Activated naive CD4-positive, alpha-beta T cell treated with anti-CD3 and anti-CD28 coated beads, Interleukin-2, amount 50 U/mL, for 24 hours (primary cell): Measurements from ENCODE around the gene BCL7B.
A peak's percentile ranks its signal among the peaks of the same experiment; 100 is the strongest.
"Not testable (repeated sequence)": the region's sequence is repeated elsewhere in the genome, so short reads cannot be mapped to it uniquely, and the experiment has no call there.

Source experiments
- H3K27ac Mint-ChIP-seq: one replicate; pipeline ENCODE4 v1.8.0; 2021; ENCODE audit warnings: mild to moderate bottlenecking, mixed read lengths
- H3K27me3 Mint-ChIP-seq: one replicate; pipeline ENCODE4 v1.8.0; 2021; ENCODE audit warnings: mixed read lengths
- H3K36me3 Mint-ChIP-seq: one replicate; pipeline ENCODE4 v1.8.0; 2021; ENCODE audit warnings: mixed read lengths
- H3K4me1 Mint-ChIP-seq: one replicate; pipeline ENCODE4 v1.8.0; 2021; ENCODE audit warnings: mixed read lengths
- H3K4me3 Mint-ChIP-seq: one replicate; pipeline ENCODE4 v1.8.0; 2021; ENCODE audit warnings: mild to moderate bottlenecking, mixed read lengths
- H3K9me3 Mint-ChIP-seq: one replicate; pipeline ENCODE4 v1.8.0; 2021; ENCODE audit warnings: mixed read lengths

BCL7B gene

DNA sequence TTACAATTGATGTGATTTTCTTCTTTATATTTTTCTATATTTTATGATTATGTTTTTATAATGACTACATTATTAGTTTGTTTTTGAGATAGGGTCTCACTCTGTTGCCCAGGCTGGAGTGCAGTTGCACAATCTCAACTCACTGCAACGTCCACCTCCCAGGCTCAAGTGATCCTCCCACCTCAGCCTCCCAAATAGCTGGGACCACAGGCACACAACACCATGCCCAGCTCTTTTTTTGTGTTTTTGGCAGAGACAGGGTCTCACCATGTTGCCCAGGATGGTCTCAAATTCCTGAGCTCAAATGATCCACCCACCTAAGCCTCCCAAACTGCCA is 31.4 kb downstream of the BCL7B start:
- H3K4me1 Mint-ChIP-seq, result peaks cover 39% of the 10 kb centered on the region
- H3K4me3 Mint-ChIP-seq, H3K9me3 Mint-ChIP-seq, H3K27ac Mint-ChIP-seq, H3K27me3 Mint-ChIP-seq, H3K36me3 Mint-ChIP-seq: not testable (repeated sequence)

DNA sequence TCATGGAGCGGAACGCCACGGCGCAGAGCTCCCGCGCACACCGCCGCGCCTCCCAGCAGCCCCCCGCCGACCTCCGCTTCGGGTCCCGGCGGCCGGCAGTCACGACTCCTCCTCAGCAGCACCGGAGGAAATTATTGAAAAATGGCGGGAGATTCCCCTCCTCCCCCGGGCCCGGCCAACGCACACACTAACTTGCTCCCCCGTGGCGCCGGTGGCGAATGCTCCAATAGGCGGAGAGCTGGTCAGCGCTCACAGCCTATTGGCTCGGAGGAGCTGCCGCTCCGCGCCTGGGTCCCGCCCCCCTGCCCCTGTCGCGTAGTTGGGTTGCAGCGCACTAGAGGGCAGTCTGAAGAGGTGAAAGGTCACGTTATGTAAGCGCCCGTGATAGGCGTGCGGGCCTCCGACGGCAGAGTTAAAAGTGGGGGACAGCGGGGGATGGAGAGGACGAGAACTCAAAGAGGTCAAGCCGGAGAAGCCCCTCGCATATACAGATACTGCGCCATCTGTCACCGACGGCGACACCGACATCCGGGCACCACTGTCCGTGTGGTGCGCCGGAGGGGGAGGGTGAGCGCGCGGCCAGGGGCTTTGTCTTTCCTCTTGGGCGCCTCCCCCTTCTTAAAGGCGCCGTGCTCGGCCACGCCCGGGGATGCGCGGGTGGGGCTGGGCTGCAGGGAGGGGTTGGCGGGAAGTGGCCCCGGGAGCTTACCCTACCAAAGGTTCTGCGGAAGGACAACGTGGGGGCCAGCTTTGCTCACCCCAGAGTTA is 35.2 kb downstream of the BCL7B start, which contains the start of gene BAZ1B:
BAZ1B (minus strand) TSS at position 189 of the 768 bp plus-strand sequence. CDS start 360 bp downstream, outside the sequence.
- Mint-ChIP-seq H3K27ac (peak within 1 kb of the TSS; percentile 97), H3K9me3 (no peaks in the 10 kb centered on the region), H3K27me3 (no peaks in the 10 kb centered on the region), H3K4me1 (peaks cover 65% of the 10 kb centered on the region), H3K4me3 (peak within 1 kb of the TSS; percentile 96), H3K36me3 (peaks cover 17% of the 10 kb centered on the region)

DNA sequence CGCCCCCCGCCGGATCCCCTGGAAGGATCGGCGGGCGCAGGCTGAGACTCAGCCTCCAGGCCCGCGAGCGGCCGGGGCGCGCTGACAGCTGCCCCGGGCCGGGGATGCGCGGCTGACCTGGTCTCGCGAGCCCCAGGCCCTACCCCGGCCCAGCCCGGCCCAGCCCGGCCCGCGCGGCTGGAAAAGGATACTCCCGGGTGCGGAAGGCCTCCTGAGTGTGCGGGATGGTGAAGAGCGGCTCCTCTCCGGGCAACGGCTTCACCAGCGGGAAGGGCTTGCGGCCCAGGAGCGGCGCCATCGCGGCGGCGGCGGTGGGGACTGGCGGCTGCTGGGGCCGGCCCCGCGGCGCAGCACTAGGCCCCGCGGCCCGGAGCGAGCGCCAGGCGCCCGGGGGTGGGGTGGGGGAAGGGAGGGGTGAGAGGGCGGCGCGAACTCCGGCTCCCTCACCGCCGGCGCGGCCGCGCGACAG is 35.8 kb downstream of the BCL7B start:
- Mint-ChIP-seq H3K4me3 (peak overlapping the region; percentile 92), H3K27me3 (no peaks in the 10 kb centered on the region), H3K9me3 (no peaks in the 10 kb centered on the region), H3K36me3 (peaks cover 18% of the 10 kb centered on the region), H3K4me1 (peaks cover 65% of the 10 kb centered on the region), H3K27ac (no peak overlapping the region)

DNA sequence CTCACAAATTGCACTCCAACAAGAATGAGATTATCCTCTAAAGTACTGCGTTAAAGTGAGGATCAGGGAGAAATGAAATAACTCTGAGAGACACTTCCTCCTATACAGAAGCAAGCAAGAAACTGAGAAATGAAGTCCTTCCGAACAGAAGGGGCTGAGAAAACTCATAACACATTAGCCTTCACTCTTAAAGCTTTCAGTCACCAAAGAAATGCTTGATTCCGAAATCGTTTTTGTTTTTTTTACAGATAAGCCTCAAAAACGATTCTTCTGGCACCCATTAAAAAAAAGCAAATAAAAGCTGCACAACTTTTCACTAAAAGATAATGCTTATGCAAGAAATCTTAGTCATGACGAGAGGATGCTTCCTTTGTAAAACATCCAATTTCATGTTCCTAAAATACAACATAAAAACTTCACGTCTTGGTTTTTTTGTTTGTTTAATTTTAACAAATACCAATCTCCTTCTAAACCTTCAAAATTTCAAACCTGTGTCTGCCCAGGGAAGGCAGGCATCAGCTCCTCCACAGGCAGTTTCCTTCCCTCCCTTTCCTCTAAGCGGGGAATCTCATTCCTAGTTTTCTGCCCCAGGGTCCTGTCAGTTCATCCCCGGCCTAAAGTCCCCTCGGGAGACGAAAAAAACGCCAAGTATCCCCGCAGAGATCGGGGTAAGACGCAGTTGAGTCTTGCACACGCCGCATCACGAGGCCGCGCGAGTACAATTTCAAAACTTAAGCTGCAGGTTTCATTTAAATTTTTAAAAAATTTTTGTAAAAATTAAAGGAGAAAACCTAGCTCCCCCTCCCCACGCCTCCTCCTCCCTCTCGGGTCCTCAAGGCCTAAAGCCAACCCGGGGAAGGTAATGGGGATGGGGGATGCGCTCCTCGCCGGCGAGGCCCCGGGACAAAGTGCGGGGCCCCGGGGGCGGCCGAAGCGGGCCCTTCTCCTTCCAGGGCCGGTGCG is 36.5 kb downstream of the BCL7B start:
- Mint-ChIP-seq H3K9me3 (no peaks in the 10 kb centered on the region), H3K4me1 (peaks cover 63% of the 10 kb centered on the region), H3K4me3 (peak overlapping the region; percentile 96), H3K27me3 (no peaks in the 10 kb centered on the region), H3K36me3 (peaks cover 18% of the 10 kb centered on the region), H3K27ac (peak overlapping the region; percentile 97)

DNA sequence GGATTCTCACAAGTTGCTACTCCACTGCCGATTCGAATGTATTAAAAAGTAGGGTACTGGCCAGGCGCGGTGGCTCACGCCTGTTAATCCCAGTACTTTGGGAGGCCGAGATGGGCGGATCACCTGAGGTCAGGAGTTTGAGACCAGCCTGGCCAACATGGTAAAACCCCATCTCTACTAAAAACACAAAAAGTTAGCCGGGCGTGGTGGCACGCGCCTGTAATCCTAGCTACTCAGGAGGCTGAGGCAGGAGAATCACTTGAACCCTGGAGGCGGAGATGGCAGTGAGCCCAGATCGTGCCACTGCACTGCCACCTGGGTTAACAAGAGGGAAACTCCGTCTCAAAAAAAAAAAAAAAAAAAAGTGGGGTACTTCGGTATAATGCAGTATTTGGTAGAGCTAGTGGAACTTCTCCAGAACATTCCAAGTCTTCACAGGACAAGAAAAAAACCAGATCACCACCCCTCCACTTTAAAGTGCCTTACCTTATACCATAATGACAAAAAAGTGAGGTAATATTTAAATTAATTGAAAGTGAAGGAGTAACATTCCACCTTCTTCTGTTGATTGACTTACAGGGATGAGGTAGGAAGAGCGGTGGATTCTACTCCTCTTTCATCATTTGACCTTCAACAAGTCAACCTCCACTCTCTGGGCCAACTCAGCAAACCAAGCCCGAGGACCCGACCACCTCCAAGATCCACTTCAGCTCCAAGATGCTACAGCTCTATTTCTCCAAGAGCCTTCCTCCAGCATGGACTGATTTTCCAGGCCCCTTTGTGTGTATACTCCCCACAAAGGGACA is 37.4 kb downstream of the BCL7B start:
- peaks cover 56% of the 10 kb centered on the region for H3K4me1 Mint-ChIP-seq
- peak overlapping the region; percentile 96 for H3K4me3 Mint-ChIP-seq
- H3K27ac Mint-ChIP-seq, result peak overlapping the region; percentile 97
- peaks cover 18% of the 10 kb centered on the region for H3K36me3 Mint-ChIP-seq
- no peaks in the 10 kb centered on the region for H3K27me3 Mint-ChIP-seq
- no peaks in the 10 kb centered on the region for H3K9me3 Mint-ChIP-seq

DNA sequence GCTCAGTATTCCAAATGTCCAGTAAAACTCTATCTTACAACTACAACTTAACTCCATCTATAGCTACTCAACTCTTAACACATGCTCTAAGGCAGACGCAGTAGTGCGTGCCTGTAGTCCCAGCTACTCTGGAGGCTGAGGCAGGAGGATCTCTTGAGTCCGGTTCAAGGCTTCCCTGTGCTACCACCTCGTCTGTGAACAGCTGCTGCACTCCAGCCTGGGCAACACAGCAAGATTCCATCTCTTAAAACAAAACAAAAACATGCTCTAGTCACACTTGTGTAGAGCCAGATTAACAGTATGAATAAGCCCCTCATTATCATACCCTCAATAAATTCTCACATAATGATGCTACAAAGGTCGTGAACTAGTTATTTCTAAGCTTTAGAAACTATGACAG is 39.0 kb downstream of the BCL7B start:
- Mint-ChIP-seq H3K4me3 (peak overlapping the region; percentile 96), H3K27me3 (no peaks in the 10 kb centered on the region), H3K9me3 (no peaks in the 10 kb centered on the region), H3K27ac (peak overlapping the region; percentile 64), H3K4me1 (peaks cover 58% of the 10 kb centered on the region), H3K36me3 (peaks cover 21% of the 10 kb centered on the region)

DNA sequence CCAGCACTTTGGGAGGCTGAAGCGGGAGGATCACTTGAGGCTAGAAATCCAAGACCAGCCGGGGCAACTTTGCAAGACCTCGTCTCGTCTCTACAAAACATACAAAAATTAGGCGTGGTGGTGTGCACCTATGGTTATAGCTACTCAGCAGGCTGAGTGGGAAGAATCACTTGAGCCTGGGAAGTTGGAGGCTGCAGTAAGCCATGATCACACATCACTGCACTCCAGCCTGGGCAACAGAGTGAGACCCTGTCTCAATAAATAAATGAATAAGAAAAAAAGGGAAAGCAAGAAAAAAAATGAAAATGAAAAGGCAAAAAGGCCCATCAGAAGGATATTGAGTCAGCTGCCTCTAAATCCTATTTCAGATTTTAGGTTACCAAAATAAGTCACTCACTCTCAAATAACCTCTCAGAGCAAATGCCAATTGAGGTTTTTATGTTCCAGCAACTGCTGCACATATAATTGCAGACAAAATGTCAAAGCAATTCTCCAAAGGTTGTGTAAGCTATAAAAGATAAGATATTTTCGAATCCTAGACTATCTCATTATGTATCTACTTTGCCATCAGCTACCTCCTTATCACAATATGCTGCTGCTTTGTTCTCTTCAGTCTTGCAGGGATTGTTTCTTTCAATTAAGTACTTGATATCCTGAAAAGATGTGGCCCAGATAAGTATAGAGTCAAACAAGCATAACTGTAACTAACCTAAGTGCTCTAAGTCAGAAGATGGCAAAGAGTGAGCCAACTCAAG is 40.1 kb downstream of the BCL7B start:
- Mint-ChIP-seq H3K9me3 (no peaks in the 10 kb centered on the region), H3K27me3 (no peaks in the 10 kb centered on the region), H3K4me3 (peak overlapping the region; percentile 51), H3K27ac (peak overlapping the region; percentile 1), H3K36me3 (peaks cover 24% of the 10 kb centered on the region), H3K4me1 (peaks cover 61% of the 10 kb centered on the region)

DNA sequence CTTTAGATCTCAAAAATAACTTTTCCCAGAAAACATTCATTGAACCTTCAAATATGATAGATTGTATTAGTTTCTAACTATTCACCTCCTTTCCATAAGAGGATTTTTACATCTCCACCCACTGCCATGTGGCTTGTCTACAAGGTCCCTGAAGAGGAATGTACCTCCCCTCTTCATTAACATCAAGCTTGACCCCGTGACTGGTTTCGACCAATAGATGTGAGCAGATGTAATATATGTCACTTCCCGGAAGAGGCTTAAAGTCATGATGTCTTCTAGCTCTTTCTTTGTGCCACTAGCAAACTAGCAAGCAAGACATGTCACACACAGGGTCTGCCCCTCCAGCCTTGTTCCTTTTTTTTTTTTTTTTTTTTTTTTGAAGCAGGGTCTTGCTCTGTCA is 42.3 kb downstream of the BCL7B start:
- no peaks in the 10 kb centered on the region for H3K27me3 Mint-ChIP-seq
- H3K9me3 Mint-ChIP-seq, result no peaks in the 10 kb centered on the region
- H3K36me3 Mint-ChIP-seq, result peaks cover 20% of the 10 kb centered on the region
- H3K27ac Mint-ChIP-seq, result no peak overlapping the region
- H3K4me3 Mint-ChIP-seq, result peak overlapping the region; percentile 27
- H3K4me1 Mint-ChIP-seq, result peaks cover 61% of the 10 kb centered on the region

DNA sequence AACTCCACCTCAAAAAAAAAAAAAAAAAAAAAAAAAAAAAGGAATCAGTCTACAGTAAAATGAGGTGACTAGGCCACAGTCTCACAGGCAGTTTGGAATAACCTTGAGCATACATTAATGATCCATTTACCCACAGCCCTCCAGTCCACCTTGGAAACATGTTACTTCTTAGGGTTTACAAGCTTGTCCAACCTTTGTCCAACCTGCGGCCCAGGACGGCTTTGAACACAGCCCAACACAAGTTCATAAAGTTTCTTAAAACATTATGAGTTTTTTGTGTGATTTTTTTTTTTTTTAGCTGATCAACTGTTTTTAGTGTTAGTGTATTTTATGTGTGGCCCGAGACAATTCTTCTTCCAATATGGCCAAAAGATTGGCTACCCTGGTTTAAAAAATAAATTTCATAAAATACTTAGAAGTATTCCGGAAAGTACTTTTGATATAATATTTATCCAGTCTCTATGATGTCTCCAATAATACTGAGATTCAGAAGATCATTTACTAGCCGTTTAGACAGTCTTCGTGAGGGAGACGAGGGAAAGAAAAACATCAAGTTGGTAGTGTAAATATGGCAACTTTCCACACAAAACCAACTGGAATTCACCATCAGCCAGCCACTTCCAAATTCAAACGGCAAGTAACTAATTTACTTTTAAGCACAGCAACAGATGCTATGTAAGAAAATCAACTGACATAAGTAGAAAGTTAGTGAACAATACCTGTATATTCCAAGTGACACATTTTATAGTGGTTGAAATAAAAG is 45.3 kb downstream of the BCL7B start:
- peaks cover 18% of the 10 kb centered on the region for H3K36me3 Mint-ChIP-seq
- H3K4me3 Mint-ChIP-seq, result no peak overlapping the region
- H3K9me3 Mint-ChIP-seq, result no peaks in the 10 kb centered on the region
- H3K4me1 Mint-ChIP-seq, result peaks cover 41% of the 10 kb centered on the region
- H3K27me3 Mint-ChIP-seq, result no peaks in the 10 kb centered on the region
- H3K27ac Mint-ChIP-seq, result no peak overlapping the region

DNA sequence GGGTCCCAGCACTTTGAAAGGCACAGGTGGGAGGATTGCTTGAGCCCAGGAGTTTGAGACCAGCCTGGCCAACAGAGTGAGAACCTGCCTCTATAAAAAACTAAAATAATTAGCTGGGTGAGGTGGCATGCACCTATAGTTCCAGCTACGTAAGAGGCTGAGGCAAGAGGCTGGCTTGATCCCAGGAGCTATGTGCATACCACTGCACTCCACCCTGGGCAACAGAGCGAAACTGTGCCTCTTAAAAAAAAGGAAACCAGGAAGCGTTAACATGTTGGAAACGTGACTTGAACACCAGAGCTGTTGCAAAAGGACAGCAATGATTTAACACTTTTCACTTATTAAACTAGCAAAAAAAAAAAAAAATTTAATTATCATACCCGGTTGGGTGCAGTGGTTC is 48.0 kb downstream of the BCL7B start:
- Mint-ChIP-seq H3K4me1 (peaks cover 41% of the 10 kb centered on the region), H3K36me3 (peaks cover 24% of the 10 kb centered on the region), H3K27ac (no peak overlapping the region), H3K27me3 (no peaks in the 10 kb centered on the region), H3K9me3 (no peaks in the 10 kb centered on the region), H3K4me3 (no peak overlapping the region)

DNA sequence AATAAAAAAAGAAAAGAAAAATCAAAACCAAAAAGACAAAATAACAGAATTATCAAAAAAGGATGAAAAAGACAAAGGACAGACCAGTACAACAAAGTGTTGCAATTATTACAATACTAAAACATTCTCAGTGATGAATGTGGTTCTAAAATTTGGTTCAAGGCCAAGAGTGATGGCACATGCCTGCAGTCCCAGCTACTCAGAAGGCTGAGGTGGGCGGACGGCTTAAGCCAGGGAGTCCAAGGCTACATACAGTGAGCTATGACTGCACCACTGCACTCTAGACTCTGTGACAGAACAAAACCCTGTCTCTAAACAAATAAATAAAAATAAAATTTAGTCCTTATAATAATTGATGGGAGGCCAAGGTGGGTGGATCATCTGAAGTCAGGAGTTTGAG is 49.9 kb downstream of the BCL7B start:
- Mint-ChIP-seq H3K27me3 (no peaks in the 10 kb centered on the region), H3K9me3 (no peaks in the 10 kb centered on the region), H3K4me1 (peaks cover 27% of the 10 kb centered on the region), H3K36me3 (peaks cover 27% of the 10 kb centered on the region), H3K27ac (no peak overlapping the region), H3K4me3 (no peak overlapping the region)

DNA sequence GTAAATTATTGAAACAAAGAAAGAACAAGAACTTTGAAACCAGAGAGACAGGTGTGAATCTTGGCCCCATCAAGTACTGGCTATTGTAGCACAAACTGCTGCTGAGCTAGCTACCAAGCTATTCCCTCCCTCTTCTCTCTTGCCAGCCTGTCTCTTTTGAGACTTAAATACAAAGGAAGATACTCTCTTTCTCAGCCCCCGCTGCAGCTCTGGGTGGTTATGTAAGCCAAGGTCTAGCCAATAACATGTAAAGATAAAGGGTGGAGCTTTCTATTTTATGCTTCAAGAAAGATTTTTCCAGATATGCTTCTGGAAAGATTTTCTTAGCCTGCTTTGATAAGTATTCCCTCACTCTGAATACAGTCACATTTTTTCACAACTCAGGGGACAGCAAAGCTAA is 52.6 kb downstream of the BCL7B start:
- Mint-ChIP-seq H3K4me1 (peaks cover 17% of the 10 kb centered on the region), H3K9me3 (no peaks in the 10 kb centered on the region), H3K36me3 (peaks cover 29% of the 10 kb centered on the region), H3K27me3 (no peaks in the 10 kb centered on the region), H3K27ac (no peak overlapping the region), H3K4me3 (no peak overlapping the region)

DNA sequence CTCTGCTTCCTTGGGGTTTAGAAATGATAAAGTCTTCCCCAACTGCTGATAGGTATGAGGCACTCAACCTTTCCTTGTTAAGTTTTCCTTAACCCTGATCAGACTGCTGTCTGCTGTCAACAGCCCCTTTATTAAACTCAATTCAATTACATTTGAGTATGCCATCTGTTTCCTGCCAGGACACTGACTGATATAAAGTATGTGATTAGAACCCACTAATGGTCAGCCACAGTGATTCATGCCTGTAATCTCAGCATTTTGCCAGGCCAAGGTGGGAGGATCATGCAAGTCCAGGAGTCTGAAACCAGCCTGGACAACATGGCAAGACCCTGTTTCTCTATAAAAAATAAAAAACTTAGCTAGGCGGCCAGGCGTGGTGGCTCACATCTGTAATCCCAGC is 53.5 kb downstream of the BCL7B start:
- Mint-ChIP-seq H3K4me3 (no peak overlapping the region), H3K27me3 (no peaks in the 10 kb centered on the region), H3K4me1 (peaks cover 17% of the 10 kb centered on the region), H3K36me3 (peaks cover 29% of the 10 kb centered on the region), H3K27ac (no peak overlapping the region), H3K9me3 (no peaks in the 10 kb centered on the region)

DNA sequence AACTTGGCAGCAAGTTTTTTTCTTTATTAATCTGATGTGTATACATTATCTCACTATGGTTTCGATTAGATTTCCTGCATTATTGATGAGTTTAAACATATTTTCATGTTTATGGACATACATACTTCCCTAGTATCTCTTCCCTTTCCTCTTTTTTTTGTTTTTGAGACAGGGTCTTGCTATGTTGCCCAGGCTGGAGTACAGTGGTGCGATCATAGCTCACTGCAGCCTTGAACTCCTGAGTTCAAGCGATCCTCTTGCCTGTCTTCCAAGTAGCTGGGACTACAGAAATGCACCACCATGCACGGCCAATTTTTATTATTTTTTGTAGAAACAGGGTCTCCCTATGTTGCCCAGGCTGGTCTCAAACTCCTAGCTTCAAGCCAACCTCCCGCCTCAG is 54.3 kb downstream of the BCL7B start:
- peaks cover 14% of the 10 kb centered on the region for H3K4me1 Mint-ChIP-seq
- H3K9me3 Mint-ChIP-seq, result no peaks in the 10 kb centered on the region
- H3K4me3 Mint-ChIP-seq, result no peak overlapping the region
- H3K36me3 Mint-ChIP-seq, result peaks cover 31% of the 10 kb centered on the region
- no peak overlapping the region for H3K27ac Mint-ChIP-seq
- no peaks in the 10 kb centered on the region for H3K27me3 Mint-ChIP-seq
